Tracheal epithelial cell (primary cell): Measurements from ENCODE around the gene ATG4B. TPM values are rescaled to one million over a fixed set of nuclear protein-coding genes. Genes with fewer than 3 reads are reported as not detected.

Experiments
- total RNA-seq: library from RNA; depleted of rRNA; stranded (reverse); fragments of >200 nt; gene quantifications from 2 replicates; pipeline ENCODE4 v1.2.1, GENCODE V29; 2014

ATG4B gene
- total RNA-seq = 48.6 and 57.6 TPM in 2 replicates

DNA sequence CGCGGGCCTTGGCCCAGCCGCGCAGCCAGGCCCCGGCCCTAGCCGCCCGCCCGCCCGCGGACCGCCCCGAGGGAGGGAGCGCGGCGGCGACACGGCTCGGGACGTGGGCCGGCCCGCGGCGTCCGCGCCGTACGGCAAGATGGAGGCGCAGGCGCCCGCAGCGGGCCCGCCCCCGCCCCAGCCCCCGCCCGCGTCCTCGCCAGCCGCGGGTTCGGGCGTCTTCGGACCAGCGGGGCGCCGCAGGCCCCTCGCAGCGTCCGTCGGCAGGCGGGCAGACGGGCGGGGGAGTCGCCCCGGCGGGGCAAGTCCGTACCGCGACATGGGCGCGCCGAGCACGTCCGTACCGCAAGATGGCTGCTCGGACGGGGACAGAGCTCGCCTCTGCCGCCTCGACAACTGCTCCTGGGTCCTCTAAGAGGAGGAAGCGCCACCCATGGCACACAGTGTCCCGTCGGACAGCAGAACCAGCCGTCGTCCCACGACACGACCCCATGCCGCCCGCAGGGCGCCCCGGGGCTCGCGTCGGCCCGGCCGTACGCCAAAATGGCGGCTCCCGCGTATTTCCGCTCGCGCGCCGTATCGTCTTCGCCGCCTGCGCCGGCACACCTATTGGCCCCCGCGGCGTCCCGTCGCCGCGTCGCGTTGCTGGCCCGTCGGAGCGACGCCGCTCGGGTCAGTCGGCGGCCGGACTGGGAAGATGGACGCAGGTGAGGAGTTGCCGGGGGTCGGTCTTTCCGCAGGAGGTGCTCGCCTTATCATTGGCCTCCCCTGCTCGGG is at the start of gene ATG4B, which contains the start of gene THAP4:
Gene ATG4B, plus strand, starts transcription at position 676 of the 777 bp plus-strand sequence. Its CDS starts 22 bp downstream, at position 698.
Gene THAP4, minus strand, starts transcription at position 141 of the 777 bp plus-strand sequence. CDS start 141 bp downstream, outside the sequence.

DNA sequence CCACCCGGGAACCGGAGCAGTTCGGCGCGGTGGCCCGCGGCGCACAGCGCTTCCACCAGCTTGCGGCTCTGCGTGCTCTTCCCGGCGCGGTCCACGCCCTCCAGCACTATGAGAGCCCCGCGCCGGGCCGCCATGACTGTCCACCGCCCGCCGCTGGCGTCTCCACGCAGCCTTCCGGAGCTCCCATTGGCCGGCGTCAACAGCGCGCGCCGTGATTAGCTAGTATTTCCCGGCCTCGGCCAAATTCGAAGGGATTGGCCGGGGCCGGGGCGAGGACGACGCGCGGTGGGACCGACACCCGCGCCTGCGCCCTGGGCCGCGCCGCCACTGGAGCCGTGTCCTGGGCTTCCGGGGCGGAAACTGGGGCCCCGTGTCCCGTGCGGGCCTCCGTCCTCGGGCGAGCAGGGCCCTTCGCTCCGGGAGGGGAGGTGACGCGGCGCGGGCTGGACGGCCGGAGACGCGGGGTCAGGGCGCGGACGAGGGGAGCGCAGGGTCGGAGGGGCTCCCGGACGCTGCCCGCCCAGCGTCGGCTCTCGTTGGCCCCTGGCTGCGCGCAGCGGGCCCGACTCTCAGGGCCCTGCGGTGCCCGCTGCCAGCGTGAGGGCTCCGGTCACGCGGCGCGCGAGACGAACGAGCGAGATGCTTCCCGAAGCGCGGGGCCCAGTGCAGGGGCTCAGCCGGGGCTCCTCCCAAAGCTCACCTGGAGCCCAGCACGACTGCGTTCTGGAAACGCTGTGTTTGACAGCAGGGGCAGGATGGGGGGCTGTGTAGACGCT is 49.3 kb downstream of the ATG4B start, which contains the start of gene DTYMK:
Gene DTYMK, minus strand, starts transcription at position 166 of the 776 bp plus-strand sequence. Its CDS starts 32 bp downstream, at position 134.

DNA sequence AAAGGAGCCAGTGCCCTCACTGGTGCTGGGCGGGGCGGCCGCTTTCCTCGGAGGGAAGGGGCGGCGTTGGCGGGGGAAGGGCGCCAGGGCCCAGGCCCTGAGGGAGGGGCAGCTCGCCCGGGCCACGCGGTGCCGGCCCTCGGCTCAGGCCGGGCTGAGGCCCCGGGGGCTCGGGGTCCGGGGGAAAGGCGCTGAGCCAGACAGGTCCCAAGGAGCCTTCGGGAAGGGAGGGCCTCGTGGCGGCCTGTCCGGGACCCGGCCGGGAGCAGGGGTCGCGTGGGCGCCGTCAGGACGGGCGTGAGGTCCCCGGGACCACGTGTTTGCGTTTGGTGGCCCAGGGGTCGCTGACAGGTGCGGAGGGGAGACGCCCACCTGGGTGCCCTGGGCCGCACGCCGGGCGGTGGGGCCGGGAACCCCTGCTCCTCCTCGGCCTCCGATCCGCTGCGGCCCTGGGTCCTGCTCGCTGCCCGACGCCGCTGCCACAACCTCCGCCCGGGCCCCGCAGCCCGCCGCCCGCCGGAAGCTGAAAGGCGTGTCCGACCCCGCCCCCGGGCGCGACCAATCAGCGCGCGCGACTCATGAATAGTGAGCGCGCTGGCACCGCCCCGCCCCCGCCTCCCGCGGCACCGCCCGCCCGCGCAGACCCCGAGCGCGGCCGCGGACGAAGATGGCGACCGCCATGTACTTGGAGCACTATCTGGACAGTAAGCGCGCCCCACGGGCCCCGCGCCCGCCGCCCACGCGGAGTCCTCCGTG is 64.1 kb downstream of the ATG4B start, which contains the start of gene ING5:
Gene ING5, plus strand, starts transcription at position 641 of the 756 bp plus-strand sequence. Its CDS starts 27 bp downstream, at position 668.

Other genes with a start within 250 kb of the ATG4B start
- gene STK25, start 129.1 kb upstream of the ATG4B start, total RNA-seq = 218 and 360 TPM in 2 replicates
- gene BOK, start 78.9 kb upstream of the ATG4B start, total RNA-seq = 27.5 and 48.2 TPM in 2 replicates
- 52.9 and 64.8 TPM in 2 replicates for gene THAP4, start 535 bp upstream of the ATG4B start, total RNA-seq
- 21.5 and 25.8 TPM in 2 replicates for gene DTYMK, start 49.1 kb downstream of the ATG4B start, total RNA-seq
- gene ING5, start 64.3 kb downstream of the ATG4B start, total RNA-seq = 16.4 TPM in 2 replicates
- 14.5 and 19.8 TPM in 2 replicates for gene D2HGDH, start 96.9 kb downstream of the ATG4B start, total RNA-seq
- not detected in 2 replicates for gene GAL3ST2, start 139.1 kb downstream of the ATG4B start, total RNA-seq
- gene NEU4, start 171.5 kb downstream of the ATG4B start, total RNA-seq = not detected in 2 replicates
- 0.24 TPM in 1 of 2 replicates, not detected in the other for gene PDCD1, start 221.2 kb downstream of the ATG4B start, total RNA-seq
- not detected in 2 replicates for gene RTP5, start 232.0 kb downstream of the ATG4B start, total RNA-seq